DND-41 (cell line): Measurements from ENCODE around the gene IRGC.

Experiments used
- CTCF ChIP-seq: IDR thresholded peaks from 2 replicates; pipeline ENCODE4 v1.5.1; 2012; ENCODE audit warnings: borderline replicate concordance, low read length, moderate library complexity, mild to moderate bottlenecking; ENCODE audit not compliant: poor library complexity, severe bottlenecking; ENCODE audit errors: extremely low read depth
- EZH2 ChIP-seq: IDR thresholded peaks from 3 replicates; pipeline ENCODE4 v1.6.1; 2012; ENCODE audit warnings: borderline replicate concordance, low read depth, mild to moderate bottlenecking, moderate library complexity, low read length, inconsistent platforms; ENCODE audit not compliant: severe bottlenecking

GRCh38 chr19:43726736-43727592 is 11.1 kb downstream of the IRGC start:
- TF ChIP-seq EZH2 (no peak), CTCF (no peak)
